Measurements from ENCODE around the gene THRSP. TPM values are rescaled to one million over a fixed set of nuclear protein-coding genes. Genes with fewer than 3 reads are reported as not detected.

Gene THRSP
- total RNA-seq, 1 donor from 2014 or later, result not detected

GRCh38 chr11:78030429-78031325, 33.0 kb upstream of the THRSP start:
- TF ChIP-seq CTCF (IDR thresholded peaks at IDR 0.05), result no peak
- peak; percentile 87 for DNase-seq

GRCh38 chr11:78031629-78032028, 32.0 kb upstream of the THRSP start:
- intact Hi-C loops (cut with DNase I), result no loop called here
- Histone ChIP-seq H3K4me1 (peaks cover 8% of the 10 kb centered on the region), H3K36me3 (no peaks in the 10 kb centered on the region), H3K4me3 (no peak overlapping the region), H3K9me3 (no peaks in the 10 kb centered on the region), H3K27ac (no peak overlapping the region), H3K27me3 (no peaks in the 10 kb centered on the region)
- ATAC-seq, result no peak
- no peak for TF ChIP-seq CTCF (IDR thresholded peaks at IDR 0.05)
- no peak for DNase-seq

More at GRCh38 chr11:78030429-78031325, 33.0 kb upstream of the THRSP start:
- intact Hi-C loops (cut with DNase I), result no loop called here
- Histone ChIP-seq H3K4me3 (no peak overlapping the region), H3K27me3 (no peaks in the 10 kb centered on the region), H3K27ac (no peak overlapping the region), H3K36me3 (no peaks in the 10 kb centered on the region), H3K4me1 (peaks cover 8% of the 10 kb centered on the region), H3K9me3 (no peaks in the 10 kb centered on the region)
- peak; percentile 92 for ATAC-seq

- Histone ChIP-seq H3K27ac (no peak overlapping the region), H3K9me3 (no peaks in the 10 kb centered on the region), H3K4me3 (no peak overlapping the region), H3K4me1 (peaks cover 8% of the 10 kb centered on the region), H3K27me3 (no peaks in the 10 kb centered on the region), H3K36me3 (no peaks in the 10 kb centered on the region)
- TF ChIP-seq CTCF (IDR thresholded peaks at IDR 0.05), result no peak
- DNase-seq (no peak), ATAC-seq (no peak)
- intact Hi-C loops (cut with DNase I), result no loop called here
These were observed 31.6 kb upstream of the THRSP start for GRCh38 chr11:78032090-78032489.

- no peak for ATAC-seq
- Histone ChIP-seq H3K9me3 (no peaks in the 10 kb centered on the region), H3K27me3 (no peaks in the 10 kb centered on the region), H3K27ac (no peak overlapping the region), H3K36me3 (no peaks in the 10 kb centered on the region), H3K4me1 (peaks cover 8% of the 10 kb centered on the region), H3K4me3 (no peak overlapping the region)
- intact Hi-C loops (cut with DNase I), result no loop called here
- TF ChIP-seq CTCF (IDR thresholded peaks at IDR 0.05), result no peak
- DNase-seq, result no peak
These were observed 30.6 kb upstream of the THRSP start for GRCh38 chr11:78033040-78033439.

GRCh38 chr11:78034623-78035022, 29.0 kb upstream of the THRSP start:
- H3K4me3 ChIP-seq, result no peak overlapping the region
- no peak overlapping the region for H3K27ac ChIP-seq
- no peaks in the 10 kb centered on the region for H3K9me3 ChIP-seq
- peaks cover 12% of the 10 kb centered on the region for H3K4me1 ChIP-seq
- H3K27me3 ChIP-seq, result no peaks in the 10 kb centered on the region
- intact Hi-C loops (cut with DNase I), result no loop called here
- DNase-seq (no peak), ATAC-seq (no peak)
- no peaks in the 10 kb centered on the region for H3K36me3 ChIP-seq
- no peak for TF ChIP-seq CTCF (IDR thresholded peaks at IDR 0.05)

Data from upper lobe of right lung (tissue), 1 donor.